Endothelial cell of umbilical vein (primary cell): Measurements from ENCODE around the gene HSD17B8. TPM values are rescaled to one million over a fixed set of nuclear protein-coding genes. Genes with fewer than 3 reads are reported as not detected.

ENCODE experiments used
- BruUV-seq: library from RNA; stranded (reverse); fragments of 400-500 nt; replicated peaks from 2 replicates; lab custom pipeline; 2021; lab: Mats Ljungman, UMichigan
- CTCF ChIA-PET: fragments of 300-600, 350-600 bp; sonication (Branson Sonifier 250); formaldehyde crosslinking; loops from one replicate; lab custom pipeline; 2021; ENCODE audit warnings: antibody characterized with exemption, inconsistent platforms; lab: Charles Lee
- POLR2A ChIA-PET: fragments of 300-600, 350-600 bp; sonication (Branson Sonifier 250); formaldehyde crosslinking; loops from one replicate; lab custom pipeline; 2021; ENCODE audit warnings: antibody characterized with exemption, inconsistent platforms; lab: Charles Lee
- DNase-seq: peaks from one replicate; pipeline ENCODE4 v3.0.0-alpha.2; 2011; ENCODE audit warnings: low read depth, low spot score
- FAIRE-seq: peaks from 2 replicates; lab custom pipeline; 2011; peaks lifted over from hg19 to GRCh38; lab: Jason Lieb, UNC
- H2AFZ ChIP-seq: 2 replicates; pipeline ENCODE4 v1.6.0; 2012; ENCODE audit warnings: low read depth, low read length, control low read depth, inconsistent platforms
- H3K27ac ChIP-seq: 2 replicates; pipeline ENCODE4 v1.5.1; 2011; ENCODE audit warnings: low read depth, mild to moderate bottlenecking, control low read depth, low read length, moderate library complexity; ENCODE audit not compliant: insufficient read depth
- H3K27me3 ChIP-seq, 2 experiments: 2 replicates each; pipeline versions ENCODE4 v1.6.0 to v1.6.1; 2011; ENCODE audit warnings: low read length in 2 of 2, mixed read lengths in 1 of 2; ENCODE audit not compliant: control insufficient read depth in 2 of 2, insufficient read depth in 2 of 2
- H3K36me3 ChIP-seq, 2 experiments: 2 replicates in 1 of 2; 3 replicates in 1 of 2; pipeline ENCODE4 v1.5.1; 2011; ENCODE audit warnings: low read length in 2 of 2, mild to moderate bottlenecking in 1 of 2, moderate library complexity in 1 of 2; ENCODE audit not compliant: control insufficient read depth in 2 of 2, insufficient read depth in 2 of 2; ENCODE audit errors: extremely low read depth in 1 of 2
- H3K4me1 ChIP-seq: 3 replicates; pipeline ENCODE4 v1.5.1; 2011; ENCODE audit warnings: mild to moderate bottlenecking, low read length; ENCODE audit not compliant: control insufficient read depth, insufficient read depth; ENCODE audit errors: extremely low read depth
- H3K4me2 ChIP-seq: 2 replicates; pipeline ENCODE4 v1.6.1; 2011; ENCODE audit warnings: low read length, control low read depth, mixed read lengths; ENCODE audit not compliant: insufficient read depth
- H3K4me3 ChIP-seq, 3 experiments: fragments of 200-600 bp in 1 of 3; sonication (generic), shearing (Covaris generic) in 1 of 3; replicated peaks in 1 of 3; 2 replicates each; pipeline ENCODE4 v1.5.1; 2011 to 2016; ENCODE audit warnings: control low read depth in 3 of 3, low read length in 3 of 3, mild to moderate bottlenecking in 2 of 3, inconsistent platforms in 1 of 3, low read depth in 1 of 3, moderate library complexity in 1 of 3; ENCODE audit not compliant: insufficient read depth in 1 of 3
- H3K79me2 ChIP-seq: 2 replicates; pipeline ENCODE4 v1.6.0; 2012; ENCODE audit warnings: low read length, inconsistent platforms; ENCODE audit not compliant: control insufficient read depth, insufficient read depth
- H3K9ac ChIP-seq: replicated peaks from 2 replicates; pipeline ENCODE3; 2011; ENCODE audit warnings: low read length, control low read depth; ENCODE audit not compliant: insufficient read depth; ENCODE audit errors: extremely low read depth
- H3K9me1 ChIP-seq: replicated peaks from 3 replicates; pipeline ENCODE4 v1.6.0; 2011; ENCODE audit warnings: mild to moderate bottlenecking, low read length; ENCODE audit not compliant: control insufficient read depth, insufficient read depth; ENCODE audit errors: extremely low read depth
- H3K9me3 ChIP-seq: replicated peaks from 2 replicates; pipeline ENCODE4 v1.5.1; 2012; ENCODE audit warnings: low read length, inconsistent platforms; ENCODE audit not compliant: control insufficient read depth, insufficient read depth
- H4K20me1 ChIP-seq: replicated peaks from 2 replicates; pipeline ENCODE3; 2011; ENCODE audit warnings: mild to moderate bottlenecking, low read length; ENCODE audit not compliant: control insufficient read depth, insufficient read depth; ENCODE audit errors: extremely low read depth
- CTCF ChIP-seq, 2 donors: IDR thresholded peaks; 1 replicate in 1 of 2; 2 replicates in 1 of 2; pipeline ENCODE4 v1.5.1; 2011; ENCODE audit warnings: low read length in 2 of 2, mild to moderate bottlenecking in 2 of 2, moderate library complexity in 2 of 2, control low read depth in 1 of 2, inconsistent platforms in 1 of 2, low read depth in 1 of 2; ENCODE audit not compliant: insufficient read depth in 1 of 2; ENCODE audit errors: extremely low read depth in 1 of 2
- EZH2 ChIP-seq: IDR thresholded peaks from 2 replicates; pipeline ENCODE4 v1.6.1; 2012; ENCODE audit warnings: borderline replicate concordance, low read depth, mild to moderate bottlenecking, moderate library complexity, low read length, inconsistent platforms; ENCODE audit not compliant: severe bottlenecking
- GATA2 ChIP-seq: IDR thresholded peaks from 2 replicates; pipeline ENCODE4 v1.7.0; 2011; ENCODE audit warnings: low read depth, mild to moderate bottlenecking, moderate library complexity, mixed read lengths, low read length; ENCODE audit not compliant: insufficient read length, insufficient read depth
- dilution Hi-C: fragments of 300-500 bp; cut with MboI; formaldehyde crosslinking; loops from one replicate; pipeline ENCODE4 v1.15.0; 2019; ENCODE audit warnings: low sequenced_read_pairs; ENCODE audit not compliant: extremely low pct_ligation_motif_present
- intact Hi-C: fragments of 100-400 bp; cut with micrococcal nuclease; formaldehyde crosslinking; loops from one replicate; pipeline ENCODE4 v1.10.0; 2022
- polyA plus RNA-seq, 4 experiments: library from polyadenylated mRNA; depleted of rRNA in 3 of 4; stranded (reverse) in 3 of 4; unstranded in 1 of 4; fragments of >200 nt; gene quantifications; 2 replicates each; pipeline versions ENCODE4 v1.2.1 to v1.2.3, GENCODE V29; 2011 to 2012; ENCODE audit warnings: missing spikeins in 1 of 4
- total RNA-seq: library from RNA; stranded (reverse); gene quantifications from 2 replicates; pipeline ENCODE4 v1.2.3, GENCODE V29; 2021

Gene HSD17B8
- total and polyA plus RNA-seq, 2 donors (not counting 3 experiments of a cell fraction or from before 2014, with no cell fraction given), result 4.0 to 8.2 TPM

- Histone ChIP-seq H3K36me3 (peaks cover 0 to 28% of the 10 kb centered on the region in 2 experiments), H3K9ac (no peak within 1 kb of the TSS), H3K4me2 (peak within 1 kb of the TSS; percentile 51), H3K9me1 (no peaks in the 10 kb centered on the region), H3K27ac (no peak within 1 kb of the TSS), H3K79me2 (no peaks in the 10 kb centered on the region), H3K27me3 (peaks cover 21% of the 10 kb centered on the region in 2 experiments), H4K20me1 (no peaks in the 10 kb centered on the region), H3K4me1 (peaks cover 6% of the 10 kb centered on the region), H2AFZ (no peak within 1 kb of the TSS), H3K4me3 (peak within 1 kb of the TSS in 2 of 3 experiments; percentile 16 to 19), H3K9me3 (no peaks in the 10 kb centered on the region)
- FAIRE-seq (no peak), DNase-seq (no peak)
- dilution Hi-C loops (no loop called here), intact Hi-C loops (no loop called here)
- CTCF ChIA-PET, result no interaction called here
- no TSS peak for BruUV-seq
- POLR2A ChIA-PET, result no interaction called here
- TF ChIP-seq CTCF (IDR thresholded peaks at IDR 0.05; ENCODE audit: extremely low read depth in 1 of 2, insufficient read depth in 1 of 2, low read depth in 1 of 2, low read length in 2 of 2) (no peak), GATA2 (no peak), EZH2 (peak; percentile 77)
These were observed 12.3 kb upstream of the HSD17B8 start, which contains the start of gene COL11A2 for GRCh38 chr6:33192105-33192646. Gene COL11A2, minus strand, starts transcription at chr6:33192467. Its CDS starts 227 bp downstream, at chr6:33192240.
